Fibroblast of skin of scalp (primary cell): ENCODE data around the gene PCED1A. TPM values are rescaled to one million over a fixed set of nuclear protein-coding genes. Genes with fewer than 3 reads are reported as not detected.
A peak's percentile ranks its signal among the peaks of the same experiment; 100 is the strongest.

Experiments used
- DNase-seq: peaks from one replicate; pipeline ENCODE4 v3.0.0-alpha.2; 2013
- polyA plus RNA-seq, 2 experiments: library from polyadenylated mRNA; unstranded; fragments of 120-200 nt; gene quantifications; one replicate each; pipeline ENCODE4 v1.2.1, GENCODE V29; 2013; ENCODE audit not compliant: insufficient read length in 2 of 2

Gene PCED1A
- polyA plus RNA-seq (2013, experiment 1 of 2; ENCODE audit: insufficient read length) = 24.2 TPM
- polyA plus RNA-seq (2013, experiment 2 of 2; ENCODE audit: insufficient read length) = 24.0 TPM

- peak; percentile 89 for DNase-seq
Observed at GRCh38 chr20:2840138-2840966, at the start of gene PCED1A, which contains the start of gene VPS16. Gene PCED1A (minus strand): TSS chr20:2840655. CDS start chr20:2839912, 743 bp downstream. Gene VPS16 (plus strand): TSS chr20:2840745. CDS start chr20:2840775, 30 bp downstream.

- no peak for DNase-seq
Observed at GRCh38 chr20:2889797-2890196, 49.3 kb upstream of the PCED1A start.

- DNase-seq = no peak
Observed at GRCh38 chr20:2889209-2889608, 48.8 kb upstream of the PCED1A start.

DNA sequence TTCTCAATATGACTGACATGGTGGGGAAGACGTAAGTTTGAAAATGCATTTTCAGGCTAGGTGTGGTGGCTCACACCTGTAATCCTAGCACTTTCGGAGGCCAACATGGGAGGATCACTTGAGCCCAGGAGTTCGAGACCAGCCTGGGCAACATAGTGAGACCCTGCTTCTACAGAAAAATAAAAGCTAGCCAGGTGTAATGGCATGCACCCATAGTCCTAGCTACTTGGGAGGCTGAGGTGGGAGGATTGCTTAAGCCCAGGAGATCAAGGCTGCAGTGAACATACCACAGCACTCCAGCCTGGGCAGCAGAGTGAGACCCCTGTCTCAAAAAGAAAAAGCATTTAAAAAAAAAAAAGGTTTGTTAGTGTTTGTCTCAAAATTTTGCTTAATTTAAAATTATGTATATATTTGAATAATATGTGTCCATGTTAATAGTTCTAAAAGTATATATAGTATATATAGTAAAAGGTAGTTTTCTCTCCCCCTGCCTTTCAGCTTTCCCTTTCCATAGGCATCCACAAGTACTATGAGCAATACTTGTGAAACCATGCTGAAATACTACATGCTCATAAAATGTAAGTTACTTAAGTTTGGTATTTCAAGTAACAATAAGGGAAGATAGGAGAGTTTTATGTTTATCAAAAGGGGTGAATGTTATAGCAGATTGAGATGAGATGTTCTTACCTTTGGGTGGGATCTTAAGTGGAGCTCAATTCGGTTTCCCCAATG lies 47.9 kb upstream of the PCED1A start:
- no peak for DNase-seq

GRCh38 chr20:2887715-2888114 lies 47.3 kb upstream of the PCED1A start:
- DNase-seq = no peak

DNA sequence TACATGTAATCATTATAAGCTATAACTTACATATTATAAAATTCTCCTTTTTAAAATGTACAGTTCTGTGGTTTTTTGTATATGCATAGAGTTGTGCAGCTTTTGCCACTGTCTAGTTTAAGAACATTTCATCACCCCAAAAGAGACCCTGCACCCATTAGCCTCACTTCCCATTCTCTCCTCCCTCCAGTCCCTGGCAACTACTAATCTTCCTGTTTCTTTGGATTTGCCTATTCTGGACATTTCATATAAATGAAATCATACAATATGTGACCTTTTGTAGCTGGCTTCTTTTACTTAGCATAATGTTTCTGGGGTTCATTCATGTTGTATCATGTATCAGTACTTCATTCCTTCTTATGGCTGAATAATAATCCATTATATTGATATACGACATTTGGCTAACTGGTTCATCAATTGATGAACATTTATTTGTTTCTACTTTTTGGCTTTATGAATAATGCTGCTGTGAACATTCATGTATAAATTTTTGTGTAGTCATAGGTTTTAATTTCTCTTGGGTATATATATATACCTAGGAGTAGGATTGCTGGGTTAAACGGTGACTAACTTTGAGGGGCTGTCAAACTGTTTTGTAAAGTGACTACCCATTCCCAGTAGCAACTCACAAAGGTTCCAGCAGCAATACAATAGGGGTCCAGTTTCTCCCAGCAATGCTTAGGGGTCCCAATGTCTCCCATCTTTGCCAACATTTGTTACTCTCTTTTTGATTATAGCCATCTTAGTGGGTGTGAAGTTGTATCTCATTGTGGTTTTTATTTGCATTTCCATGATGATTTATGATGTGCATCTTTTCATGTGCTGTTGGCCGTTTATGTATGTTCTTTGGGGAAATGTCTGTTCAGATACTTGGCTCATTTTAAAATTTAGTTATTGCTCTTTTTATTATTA lies 43.5 kb upstream of the PCED1A start:
- no peak for DNase-seq

DNA sequence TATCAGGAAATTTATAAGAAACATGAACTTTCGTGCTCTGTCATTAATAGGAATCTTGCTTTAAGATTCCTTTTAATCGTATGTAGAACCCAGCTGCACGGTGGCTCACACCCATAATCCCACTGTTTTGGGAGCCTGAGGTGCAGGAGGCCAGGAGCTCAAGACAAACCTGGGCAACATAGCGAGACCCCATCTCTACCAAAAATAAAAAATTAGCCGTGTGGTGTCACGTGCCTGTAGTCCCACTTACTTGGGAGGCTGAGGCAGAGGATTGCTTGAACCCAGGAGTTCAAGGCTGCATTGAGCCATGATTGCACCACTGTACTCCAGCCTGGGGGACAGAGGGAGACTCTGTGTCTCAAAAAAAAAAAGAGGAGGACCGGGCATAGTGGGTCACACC lies 40.2 kb upstream of the PCED1A start:
- DNase-seq = no peak

- peak; percentile 72 for DNase-seq
Observed at GRCh38 chr20:2879146-2879545, 38.7 kb upstream of the PCED1A start.

- DNase-seq = no peak
Observed at GRCh38 chr20:2878515-2878914, 38.1 kb upstream of the PCED1A start.

DNA sequence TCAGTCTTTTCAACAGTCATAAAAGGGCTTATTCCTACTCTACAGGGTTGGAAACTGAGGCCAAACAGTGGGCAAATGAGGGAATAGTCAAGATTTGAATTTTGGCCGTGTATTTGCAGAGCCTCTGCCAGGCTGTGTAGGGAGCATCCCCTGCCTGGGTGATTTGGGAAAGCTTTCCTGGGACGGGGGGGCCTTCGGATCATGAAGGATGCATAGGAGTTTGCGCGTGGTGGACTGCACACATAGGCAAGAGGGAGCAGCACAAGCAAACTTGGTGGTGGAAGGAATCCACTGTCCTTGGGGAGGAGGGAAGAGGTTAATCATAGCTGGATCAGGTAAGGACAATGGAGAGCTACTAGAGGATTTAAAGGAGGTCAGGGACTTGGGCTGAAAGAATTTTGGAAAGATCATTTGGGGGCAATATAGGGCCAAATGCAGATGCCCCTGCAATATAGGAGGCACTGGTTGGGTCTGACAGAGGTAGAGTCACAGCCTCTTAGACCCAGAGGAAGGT lies 35.3 kb upstream of the PCED1A start:
- DNase-seq = no peak

DNA sequence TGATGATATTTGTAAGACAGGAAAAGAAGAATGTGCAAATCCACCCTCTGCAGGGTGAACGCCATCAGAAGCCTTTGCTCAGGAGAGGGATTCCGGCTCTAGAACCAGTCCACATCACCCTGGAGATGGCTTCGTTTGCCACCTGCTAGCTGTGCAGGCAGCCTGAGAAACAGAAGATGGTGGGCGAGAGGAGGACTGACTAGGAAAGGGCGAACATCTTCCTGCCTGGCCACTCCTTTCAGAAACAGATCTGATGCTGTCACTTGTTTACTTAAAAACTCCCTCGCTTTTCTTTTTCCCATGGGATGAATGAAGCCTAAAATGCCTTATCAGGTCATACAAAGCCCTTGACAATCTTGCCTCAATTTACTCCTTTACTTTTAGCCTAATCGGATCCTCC lies 34.0 kb upstream of the PCED1A start:
- DNase-seq = no peak

GRCh38 chr20:2873747-2874041 lies 33.2 kb upstream of the PCED1A start:
- DNase-seq = peak; percentile 58

DNA sequence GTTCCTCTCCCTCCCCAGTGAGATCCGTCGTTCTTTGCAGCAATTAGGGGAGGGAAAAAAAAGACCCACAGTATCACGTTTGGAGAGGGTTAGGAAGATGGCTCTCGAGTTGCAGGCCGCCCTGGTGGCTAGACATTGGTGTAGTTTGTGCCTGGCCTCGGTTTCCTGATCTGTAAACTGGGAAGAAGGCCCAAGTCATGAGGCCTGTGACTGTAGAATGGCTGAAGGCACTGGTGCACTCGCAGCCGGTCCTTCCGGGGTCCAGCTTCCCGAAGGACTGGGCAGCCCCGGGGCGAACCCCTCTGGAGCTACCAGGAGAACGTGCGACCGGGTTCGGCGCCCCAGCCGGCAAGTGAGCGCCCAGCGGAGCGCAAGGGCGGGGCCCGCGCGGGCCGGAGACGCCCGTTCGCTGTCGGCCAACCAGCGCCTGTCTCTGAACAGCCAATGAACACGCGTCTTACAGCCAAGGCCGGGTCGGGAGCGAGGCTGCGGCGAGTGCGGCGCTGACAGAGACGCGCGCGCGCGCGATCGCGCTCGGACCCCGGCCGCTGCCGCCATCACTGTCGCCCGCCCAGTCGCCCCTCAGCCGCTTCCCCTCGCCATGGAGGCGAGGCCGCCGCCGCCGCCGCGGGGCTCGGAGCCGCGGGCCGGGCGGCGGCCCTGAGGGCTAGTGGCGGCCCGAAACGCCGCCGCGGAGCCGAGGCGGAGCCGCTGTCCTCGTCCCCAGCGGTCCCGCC lies 32.7 kb upstream of the PCED1A start, which contains the start of gene PTPRA:
Gene PTPRA, plus strand, starts transcription at position 472 of the 737 bp plus-strand sequence. CDS start 90,797 bp downstream, outside the sequence.
- DNase-seq = peak; percentile 93

DNA sequence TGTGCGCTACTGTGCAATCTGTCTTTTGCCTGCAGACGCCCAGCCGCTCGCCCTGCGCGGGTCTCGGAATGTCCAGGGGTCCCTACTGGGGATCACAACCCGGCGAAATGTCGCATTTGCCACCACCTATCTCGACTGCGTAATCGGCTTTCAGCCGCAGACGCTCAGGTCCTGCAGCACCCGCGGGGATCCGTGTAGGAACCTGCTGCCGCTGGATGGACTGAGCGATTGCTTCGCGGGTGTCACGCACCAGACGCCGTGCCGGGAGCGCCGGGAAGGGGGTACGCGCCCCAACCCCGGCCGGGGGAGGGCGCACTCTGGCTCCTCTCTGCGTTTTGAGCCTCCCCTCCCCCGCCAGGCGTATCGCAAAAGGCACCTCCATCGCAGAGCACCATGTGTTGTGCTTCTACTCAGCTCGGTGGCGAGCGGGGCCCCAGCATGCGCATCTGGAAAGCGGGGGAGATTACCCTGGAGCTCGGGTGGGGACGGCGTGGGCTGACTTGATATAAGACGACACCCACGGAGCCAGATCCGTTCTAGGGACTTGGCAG lies 32.1 kb upstream of the PCED1A start:
- DNase-seq = peak; percentile 46

DNA sequence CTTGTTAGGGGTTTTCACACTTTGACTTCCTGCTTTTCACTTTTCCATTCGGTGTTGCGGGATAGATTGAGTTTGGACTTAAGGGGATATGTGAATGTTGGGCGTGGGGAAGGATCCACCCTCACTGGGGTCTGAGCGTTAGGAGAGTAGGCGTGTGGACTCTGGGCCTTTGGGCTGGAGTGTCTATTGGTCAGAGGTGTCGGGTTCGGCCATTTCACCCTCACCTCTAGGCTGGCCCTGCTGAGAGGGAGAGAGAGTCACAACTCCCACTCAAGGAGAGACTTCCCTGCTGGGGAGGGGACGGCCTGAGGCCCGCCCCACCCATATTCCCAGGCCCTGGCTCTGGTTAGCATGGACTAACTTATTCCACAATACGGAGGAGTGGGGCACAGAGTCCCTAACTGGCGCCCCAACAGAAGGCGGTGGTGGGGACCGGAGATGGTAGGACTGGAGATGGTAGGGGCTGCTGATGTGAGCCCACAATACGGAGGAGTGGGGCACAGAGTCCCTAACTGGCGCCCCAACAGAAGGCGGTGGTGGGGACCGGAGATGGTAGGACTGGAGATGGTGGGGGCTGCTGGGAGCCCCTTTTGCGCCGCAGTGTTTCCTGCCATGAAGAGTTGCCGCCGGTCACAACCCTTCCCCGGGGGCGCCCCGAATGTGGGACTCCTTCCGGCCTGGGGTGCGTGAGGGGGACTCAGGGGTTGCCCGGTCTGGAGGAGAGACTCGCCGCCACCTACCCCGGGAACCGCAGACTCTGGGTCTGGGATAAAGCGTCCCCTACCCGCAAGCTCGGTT lies 31.4 kb upstream of the PCED1A start:
- no peak for DNase-seq

DNA sequence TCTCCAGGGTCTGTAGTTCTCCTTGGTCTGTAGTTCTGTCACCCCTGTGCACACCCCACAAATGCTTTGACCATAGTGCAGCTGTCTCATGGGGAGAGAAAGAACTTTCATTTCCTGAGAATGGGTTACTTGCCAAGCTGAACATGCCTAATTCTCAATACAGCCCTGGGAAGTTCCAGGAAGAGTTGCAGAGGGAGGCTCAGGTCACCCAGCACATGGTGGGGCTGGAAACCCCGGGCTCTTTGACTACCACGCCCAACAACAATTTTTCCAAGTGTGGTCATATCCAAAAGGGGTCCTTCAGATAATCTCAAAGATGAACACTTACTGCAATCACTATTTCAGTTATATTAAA lies 30.6 kb upstream of the PCED1A start:
- DNase-seq = peak; percentile 26

DNA sequence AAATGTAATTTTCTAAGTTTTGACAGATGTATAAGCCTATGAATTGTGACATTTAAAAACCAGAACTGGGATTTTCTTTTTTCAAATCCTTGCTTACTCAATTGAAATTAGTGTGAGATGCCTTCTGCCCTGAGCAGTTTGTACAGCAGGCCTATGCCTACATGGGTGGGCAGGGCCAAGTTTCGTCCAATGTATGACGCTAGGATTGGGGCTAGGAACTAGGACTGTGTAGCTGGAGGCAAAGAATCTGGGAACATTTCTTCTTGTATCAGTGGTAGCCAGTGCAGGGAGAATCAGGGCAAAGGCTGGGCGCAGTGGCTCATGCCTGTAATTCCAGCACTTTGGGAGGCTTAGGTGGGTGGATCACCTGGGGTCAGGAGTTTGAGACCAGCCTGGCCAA lies 28.9 kb upstream of the PCED1A start:
- no peak for DNase-seq

DNA sequence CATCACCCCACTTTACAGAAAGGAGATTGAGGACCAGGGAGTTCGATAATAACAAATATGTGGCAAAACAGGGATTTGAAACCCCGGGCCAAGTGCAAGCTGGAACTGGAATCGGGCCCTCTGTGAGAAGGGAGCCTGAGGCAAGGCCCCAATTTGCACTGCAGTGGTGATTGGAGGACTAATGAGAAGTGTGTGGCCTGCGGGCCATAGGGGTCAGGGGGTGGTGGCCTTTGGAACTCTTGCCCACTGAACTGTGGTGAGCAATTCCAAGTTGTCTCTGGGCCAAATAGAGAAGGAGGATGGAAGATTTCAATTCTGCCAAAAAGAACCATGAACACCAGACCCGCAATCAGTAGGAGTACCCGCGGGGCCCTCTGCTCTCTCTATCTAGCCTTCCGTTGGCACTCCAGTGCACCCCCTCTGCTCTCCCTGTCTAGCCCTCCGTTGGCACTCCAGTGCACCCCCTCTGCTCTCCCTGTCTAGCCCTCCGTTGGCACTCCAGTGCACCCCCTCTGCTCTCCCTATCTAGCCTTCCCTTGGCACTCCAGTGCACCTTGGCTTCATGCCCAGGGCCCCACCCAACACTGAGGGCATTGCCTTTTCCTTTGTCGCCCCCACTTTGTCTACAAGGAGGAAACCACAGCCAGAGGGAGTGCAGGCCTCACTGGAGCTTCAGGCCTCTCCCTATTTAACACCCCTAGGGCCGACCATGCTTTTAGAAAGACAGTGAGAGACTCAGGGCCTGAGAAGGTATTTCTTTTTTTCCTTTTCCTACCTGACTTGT lies 26.8 kb upstream of the PCED1A start:
- no peak for DNase-seq

- no peak for DNase-seq
Observed at GRCh38 chr20:2866236-2866635, 25.8 kb upstream of the PCED1A start.

DNA sequence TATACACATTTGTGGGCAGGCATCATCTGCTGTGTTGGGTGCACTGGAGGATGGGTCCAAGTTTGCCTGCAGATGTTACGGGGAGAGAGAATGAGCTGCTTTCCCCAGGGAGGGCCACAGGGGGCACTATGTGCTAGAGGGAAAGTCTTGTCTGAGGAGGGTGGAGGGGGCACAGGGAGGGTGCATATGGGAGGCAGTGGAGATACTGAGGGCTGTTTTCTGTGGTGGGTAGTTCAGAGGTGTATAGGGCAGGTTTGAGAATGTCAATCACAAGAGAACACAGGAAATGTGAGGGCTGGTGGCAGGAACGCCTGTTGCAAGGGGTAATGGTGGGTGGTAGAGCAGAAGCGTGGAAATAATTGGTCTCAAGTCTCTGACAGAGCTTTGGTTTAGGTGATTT lies 25.2 kb upstream of the PCED1A start:
- DNase-seq = no peak
